Measurements from ENCODE around the gene TBC1D24. TPM values are rescaled to one million over a fixed set of nuclear protein-coding genes. Genes with fewer than 3 reads are reported as not detected.
"Not testable (repeated sequence)": the region's sequence is repeated elsewhere in the genome, so short reads cannot be mapped to it uniquely, and the experiment has no call there.

The TBC1D24 gene
- total RNA-seq, 2 donors from 2014 or later: 8.4 to 15.8 TPM

GRCh38 chr16:2428784-2429033 is 46.2 kb upstream of the TBC1D24 start:
- no peaks in the 10 kb centered on the region for H3K9me3 ChIP-seq
- no peaks in the 10 kb centered on the region for H3K36me3 ChIP-seq
- H3K4me3 ChIP-seq: peak overlapping the region; percentile 81
- intact Hi-C loops (cut with DNase I): loop anchor here (5.0 kb wide), 1 partner anchor 86 kb away; the partner anchor contains the start of gene ABCA3
- no peaks in the 10 kb centered on the region for H3K27me3 ChIP-seq
- DNase-seq: no peak
- H3K4me1 ChIP-seq: peaks cover 7% of the 10 kb centered on the region
- peak overlapping the region; percentile 49 for H3K27ac ChIP-seq
- peak overlapping the region; percentile 76 to 85 for H3K9ac ChIP-seq (ENCODE audit: low read depth in 2 of 2, low read length in 2 of 2)
- TF ChIP-seq, protein P1, sequence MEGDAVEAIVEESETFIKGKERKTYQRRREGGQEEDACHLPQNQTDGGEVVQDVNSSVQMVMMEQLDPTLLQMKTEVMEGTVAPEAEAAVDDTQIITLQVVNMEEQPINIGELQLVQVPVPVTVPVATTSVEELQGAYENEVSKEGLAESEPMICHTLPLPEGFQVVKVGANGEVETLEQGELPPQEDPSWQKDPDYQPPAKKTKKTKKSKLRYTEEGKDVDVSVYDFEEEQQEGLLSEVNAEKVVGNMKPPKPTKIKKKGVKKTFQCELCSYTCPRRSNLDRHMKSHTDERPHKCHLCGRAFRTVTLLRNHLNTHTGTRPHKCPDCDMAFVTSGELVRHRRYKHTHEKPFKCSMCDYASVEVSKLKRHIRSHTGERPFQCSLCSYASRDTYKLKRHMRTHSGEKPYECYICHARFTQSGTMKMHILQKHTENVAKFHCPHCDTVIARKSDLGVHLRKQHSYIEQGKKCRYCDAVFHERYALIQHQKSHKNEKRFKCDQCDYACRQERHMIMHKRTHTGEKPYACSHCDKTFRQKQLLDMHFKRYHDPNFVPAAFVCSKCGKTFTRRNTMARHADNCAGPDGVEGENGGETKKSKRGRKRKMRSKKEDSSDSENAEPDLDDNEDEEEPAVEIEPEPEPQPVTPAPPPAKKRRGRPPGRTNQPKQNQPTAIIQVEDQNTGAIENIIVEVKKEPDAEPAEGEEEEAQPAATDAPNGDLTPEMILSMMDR (IDR thresholded peaks at IDR 0.05): no peak

DNA sequence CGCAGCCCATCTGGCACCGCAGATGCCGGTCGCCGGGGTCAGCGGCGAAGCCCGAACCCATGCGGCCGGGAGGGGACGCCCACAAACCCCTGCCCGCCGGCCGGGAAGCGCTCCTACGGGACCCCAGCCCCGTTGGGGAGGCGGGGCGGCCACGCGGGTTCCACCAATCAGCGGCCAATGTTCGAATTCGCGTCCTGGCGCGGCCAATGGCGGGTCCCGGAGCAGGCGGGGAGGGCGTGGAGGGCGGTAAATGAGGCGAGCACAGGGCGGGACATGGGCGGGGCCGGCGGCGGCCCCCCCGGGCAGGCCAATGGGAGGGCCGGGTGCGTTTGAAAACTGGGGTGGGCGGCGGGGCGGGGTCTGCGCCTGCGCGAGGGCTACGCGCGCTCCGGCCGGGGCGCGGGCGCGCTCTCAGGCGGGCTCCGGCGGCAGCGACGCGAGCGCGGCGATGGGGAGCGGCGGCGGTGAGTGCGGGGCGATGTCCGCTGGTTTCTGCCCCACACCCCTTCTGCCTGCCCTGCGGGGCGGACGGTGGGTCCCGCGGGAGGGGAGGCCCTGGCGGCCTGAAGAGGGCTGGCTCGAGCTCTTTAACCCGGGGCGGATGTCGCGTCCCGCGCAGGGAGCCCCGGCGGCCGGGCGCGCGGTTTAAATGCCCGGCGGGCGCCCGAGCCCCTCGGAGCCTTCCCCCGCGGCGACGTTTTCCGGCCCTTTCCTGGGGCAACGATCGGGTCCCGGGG is 45.7 kb upstream of the TBC1D24 start, which contains the start of gene CCNF:
CCNF (plus strand) TSS at position 414 of the 737 bp plus-strand sequence; CDS start at position 449, 35 bp downstream.
- intact Hi-C loops (cut with DNase I): loop anchor here (5.0 kb wide), 1 partner anchor 87 kb away; the partner anchor contains the start of gene ABCA3
- Histone ChIP-seq H3K9ac (ENCODE audit: low read depth in 2 of 2, low read length in 2 of 2) (peak within 1 kb of the TSS; percentile 76 to 88), H3K27me3 (no peaks in the 10 kb centered on the region), H3K36me3 (no peaks in the 10 kb centered on the region), H3K9me3 (no peaks in the 10 kb centered on the region), H3K4me3 (peak within 1 kb of the TSS; percentile 81), H3K27ac (peak within 1 kb of the TSS; percentile 49), H3K4me1 (peaks cover 7% of the 10 kb centered on the region)
- DNase-seq: peak; percentile 98
- TF ChIP-seq, protein P1 (IDR thresholded peaks at IDR 0.05): no peak

- peak; percentile 45 for DNase-seq
- H3K27ac ChIP-seq: no peak overlapping the region
- intact Hi-C loops (cut with DNase I): loop anchor here (5.0 kb wide), 2 partner anchors 67 to 88 kb away; partner anchors contain the start of gene ABCA3
Measured at GRCh38 chr16:2429771-2430663, 44.9 kb upstream of the TBC1D24 start.

DNA sequence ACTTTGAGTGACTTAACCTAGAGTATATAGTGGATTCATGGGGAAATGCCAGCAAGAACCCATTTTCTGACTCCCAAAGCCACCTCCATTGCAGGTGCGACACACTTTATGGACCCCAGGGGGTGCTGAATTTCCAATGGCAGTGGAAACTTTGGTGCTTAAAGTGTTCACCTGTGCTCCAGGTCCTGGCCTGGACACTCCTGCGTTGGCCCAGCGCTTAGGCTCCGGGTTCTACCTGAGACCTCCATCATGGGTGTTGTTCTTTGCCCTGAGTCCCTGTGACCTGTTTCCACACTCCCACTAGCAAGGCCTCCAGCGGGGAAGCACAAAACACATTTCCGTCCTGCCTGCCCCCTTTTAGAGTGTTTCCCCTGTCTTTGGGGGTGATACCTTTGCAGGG is 42.6 kb upstream of the TBC1D24 start:
- DNase-seq: no peak
- TF ChIP-seq, protein P1 (IDR thresholded peaks at IDR 0.05): no peak
- Histone ChIP-seq H3K27ac (no peak overlapping the region), H3K36me3 (no peaks in the 10 kb centered on the region), H3K9ac (ENCODE audit: low read depth in 2 of 2, low read length in 2 of 2) (no peak overlapping the region), H3K4me3 (no peak overlapping the region), H3K4me1 (peaks cover 7% of the 10 kb centered on the region), H3K27me3 (no peaks in the 10 kb centered on the region), H3K9me3 (no peaks in the 10 kb centered on the region)
- intact Hi-C loops (cut with DNase I): loop anchor here (5.0 kb wide), 1 partner anchor 65 kb away; no protein-coding TSS in a partner anchor

More at GRCh38 chr16:2429771-2430663, 44.9 kb upstream of the TBC1D24 start:
- Histone ChIP-seq H3K4me1 (peaks cover 7% of the 10 kb centered on the region), H3K9ac (ENCODE audit: low read depth in 2 of 2, low read length in 2 of 2) (peak overlapping the region; percentile 76 to 88), H3K9me3 (no peaks in the 10 kb centered on the region), H3K36me3 (no peaks in the 10 kb centered on the region), H3K27me3 (no peaks in the 10 kb centered on the region), H3K4me3 (peak overlapping the region; percentile 81)
- TF ChIP-seq, protein P1 (IDR thresholded peaks at IDR 0.05): no peak

DNA sequence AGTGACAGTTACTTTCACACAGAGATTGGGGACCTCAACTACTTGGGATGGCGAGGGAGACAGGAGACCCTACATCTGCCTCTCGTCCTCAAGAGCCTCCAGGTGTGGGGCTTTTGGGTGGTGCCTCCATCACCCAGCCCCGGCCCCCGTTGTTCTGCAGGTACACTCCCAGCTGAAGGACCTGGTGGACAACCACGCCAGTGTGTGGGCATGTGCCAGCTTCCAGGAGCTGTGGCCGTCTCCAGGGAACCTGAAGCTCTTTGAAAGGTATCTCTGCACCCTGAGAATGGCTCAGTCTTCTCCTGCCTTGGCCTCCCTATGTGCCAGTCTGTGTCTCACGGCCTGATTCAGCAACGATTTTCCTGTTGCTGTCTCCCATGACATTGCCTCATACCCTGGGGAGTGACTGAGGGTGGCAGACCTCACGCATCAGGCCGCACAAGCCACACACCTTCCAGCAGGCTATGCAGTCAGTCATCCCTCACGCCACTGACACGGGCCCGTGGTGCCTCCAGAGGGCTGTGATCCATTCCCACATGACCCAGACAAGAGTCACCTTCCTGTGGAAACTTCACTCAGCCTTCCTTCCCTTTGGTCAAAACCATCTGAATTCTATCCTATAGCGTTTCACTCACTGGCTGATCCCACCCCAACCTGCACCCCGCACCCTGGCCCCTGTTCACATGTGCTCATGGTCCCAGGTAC is 42.0 kb upstream of the TBC1D24 start:
- no peak for DNase-seq
- H3K9ac ChIP-seq (ENCODE audit: low read depth in 2 of 2, low read length in 2 of 2): no peak overlapping the region
- TF ChIP-seq, protein P1 (IDR thresholded peaks at IDR 0.05): no peak
- H3K27me3 ChIP-seq: no peaks in the 10 kb centered on the region
- H3K27ac ChIP-seq: no peak overlapping the region
- H3K9me3 ChIP-seq: no peaks in the 10 kb centered on the region
- H3K4me3 ChIP-seq: no peak overlapping the region
- H3K4me1 ChIP-seq: peaks cover 7% of the 10 kb centered on the region
- H3K36me3 ChIP-seq: no peaks in the 10 kb centered on the region
- intact Hi-C loops (cut with DNase I): loop anchor here (5.0 kb wide), 1 partner anchor 64 kb away; no protein-coding TSS in a partner anchor

DNA sequence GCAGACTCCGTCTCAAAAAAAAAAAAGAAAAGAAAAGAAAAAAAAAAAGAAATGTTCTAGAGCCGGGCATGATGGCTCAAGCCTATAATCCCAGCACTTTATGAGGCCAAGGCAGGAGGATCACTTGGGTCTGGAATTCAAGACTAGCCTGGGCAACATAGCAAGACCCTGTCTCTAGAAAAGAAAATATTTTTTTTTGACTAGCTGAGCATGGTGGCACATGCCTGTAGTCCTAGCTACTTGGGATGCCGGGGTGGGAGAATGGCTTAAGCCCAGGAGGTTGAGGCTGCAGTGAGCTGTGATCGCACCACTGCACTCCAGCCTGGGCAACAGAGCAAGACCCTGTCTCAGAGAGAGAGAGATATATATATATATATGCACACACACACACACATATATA is 39.7 kb upstream of the TBC1D24 start:
- H3K9me3 ChIP-seq; intact Hi-C loops (cut with DNase I); H3K9ac ChIP-seq (ENCODE audit: low read depth in 2 of 2, low read length in 2 of 2); H3K4me3 ChIP-seq; H3K27ac ChIP-seq; H3K27me3 ChIP-seq; H3K36me3 ChIP-seq; DNase-seq; H3K4me1 ChIP-seq: not testable (repeated sequence)

Data from colonic mucosa (tissue), 4 donors.